CD4-positive, alpha-beta T cell (primary cell): Measurements from ENCODE around the gene DNAH2. TPM values are rescaled to one million over a fixed set of nuclear protein-coding genes. Genes with fewer than 3 reads are reported as not detected.

Source experiments
- ATAC-seq: fragments of 200-7000 bp; cut with Tn5 transposase; one replicate; pipeline ENCODE4 v1.10.0; 2022; ENCODE audit warnings: mild to moderate bottlenecking; ENCODE audit not compliant: poor library complexity
- CTCF ChIA-PET: fragments of 350-600 bp; sonication (Branson Sonifier 250); formaldehyde crosslinking; loops from one replicate; lab custom pipeline; 2021; ENCODE audit warnings: antibody characterized with exemption, inconsistent platforms; lab: Charles Lee
- POLR2A ChIA-PET: fragments of 350-600 bp; sonication (Branson Sonifier 250); formaldehyde crosslinking; loops from one replicate; lab custom pipeline; 2021; ENCODE audit warnings: antibody characterized with exemption, inconsistent platforms; lab: Charles Lee
- DNase-seq, 14 experiments: peaks; one replicate each; pipeline ENCODE4 v3.0.0-alpha.2; 2013 to 2020; ENCODE audit warnings: mixed read lengths in 2 of 14
- H3K27ac ChIP-seq, 2 donors: one replicate each; pipeline versions ENCODE4 v1.5.1 to v1.7.0; 2013; ENCODE audit warnings: low read length in 2 of 2, low read depth in 1 of 2, mild to moderate bottlenecking in 1 of 2
- H3K27me3 ChIP-seq, 2 experiments: 1 replicate in 1 of 2; 2 replicates in 1 of 2; pipeline versions ENCODE4 v1.6.1 to v1.7.0; 2013; ENCODE audit warnings: low read length in 2 of 2, control low read depth in 1 of 2, mild to moderate bottlenecking in 1 of 2, moderate library complexity in 1 of 2; ENCODE audit not compliant: insufficient read depth in 2 of 2, control insufficient read depth in 1 of 2
- H3K36me3 ChIP-seq: one replicate; pipeline ENCODE4 v1.6.1; 2013; ENCODE audit warnings: low read length, control low read depth; ENCODE audit not compliant: insufficient read depth
- H3K4me1 ChIP-seq: one replicate; pipeline ENCODE4 v1.6.1; 2013; ENCODE audit warnings: low read length, control low read depth; ENCODE audit not compliant: insufficient read depth
- H3K4me3 ChIP-seq: one replicate; pipeline ENCODE4 v1.5.1; 2013; ENCODE audit warnings: mild to moderate bottlenecking, low read length, moderate library complexity
- H3K9me3 ChIP-seq, 2 experiments: 1 replicate in 1 of 2; 2 replicates in 1 of 2; pipeline versions ENCODE4 v1.6.1 to v1.7.0; 2013; ENCODE audit warnings: low read length in 2 of 2, mild to moderate bottlenecking in 2 of 2, control low read depth in 1 of 2, moderate library complexity in 1 of 2; ENCODE audit not compliant: control insufficient read depth in 1 of 2, insufficient read depth in 1 of 2
- H3K27ac Mint-ChIP-seq: one replicate; pipeline ENCODE4 v1.8.0; 2020; ENCODE audit warnings: mixed read lengths
- H3K27me3 Mint-ChIP-seq: one replicate; pipeline ENCODE4 v1.8.0; 2021; ENCODE audit warnings: mixed read lengths
- H3K36me3 Mint-ChIP-seq: one replicate; pipeline ENCODE4 v1.8.0; 2021; ENCODE audit warnings: low read depth, mixed read lengths
- H3K4me1 Mint-ChIP-seq: one replicate; pipeline ENCODE4 v1.8.0; 2021; ENCODE audit warnings: low read depth, mixed read lengths
- H3K4me3 Mint-ChIP-seq: one replicate; pipeline ENCODE4 v1.8.0; 2020; ENCODE audit warnings: mild to moderate bottlenecking, mixed read lengths
- H3K9me3 Mint-ChIP-seq: one replicate; pipeline ENCODE4 v1.8.0; 2020; ENCODE audit warnings: mixed read lengths
- intact Hi-C, 2 experiments: fragments of 100-400 bp; cut with DNase I in 1 of 2; cut with micrococcal nuclease in 1 of 2; formaldehyde crosslinking; loops; one replicate each; pipeline versions ENCODE4 v1.15.1 to v1.9.0; 2023 to 2025; cut with DNase I, micrococcal nuclease
- total RNA-seq, 174 experiments: library from RNA in 2 of 174; stranded (reverse) in 2 of 174; gene quantifications; one replicate each; pipeline ENCODE4 v1.2.3 and lab custom pipeline; 2021 to 2026
- TF ChIP-seq, protein P1 (sequence below): fragments of 200-600 bp; IDR thresholded peaks from one replicate; pipeline ENCODE4 v1.8.0; 2022; ENCODE audit warnings: antibody characterized with exemption, mild to moderate bottlenecking

Gene DNAH2
- total RNA-seq, 2 experiments from 2014 or later, result not detected

DNA sequence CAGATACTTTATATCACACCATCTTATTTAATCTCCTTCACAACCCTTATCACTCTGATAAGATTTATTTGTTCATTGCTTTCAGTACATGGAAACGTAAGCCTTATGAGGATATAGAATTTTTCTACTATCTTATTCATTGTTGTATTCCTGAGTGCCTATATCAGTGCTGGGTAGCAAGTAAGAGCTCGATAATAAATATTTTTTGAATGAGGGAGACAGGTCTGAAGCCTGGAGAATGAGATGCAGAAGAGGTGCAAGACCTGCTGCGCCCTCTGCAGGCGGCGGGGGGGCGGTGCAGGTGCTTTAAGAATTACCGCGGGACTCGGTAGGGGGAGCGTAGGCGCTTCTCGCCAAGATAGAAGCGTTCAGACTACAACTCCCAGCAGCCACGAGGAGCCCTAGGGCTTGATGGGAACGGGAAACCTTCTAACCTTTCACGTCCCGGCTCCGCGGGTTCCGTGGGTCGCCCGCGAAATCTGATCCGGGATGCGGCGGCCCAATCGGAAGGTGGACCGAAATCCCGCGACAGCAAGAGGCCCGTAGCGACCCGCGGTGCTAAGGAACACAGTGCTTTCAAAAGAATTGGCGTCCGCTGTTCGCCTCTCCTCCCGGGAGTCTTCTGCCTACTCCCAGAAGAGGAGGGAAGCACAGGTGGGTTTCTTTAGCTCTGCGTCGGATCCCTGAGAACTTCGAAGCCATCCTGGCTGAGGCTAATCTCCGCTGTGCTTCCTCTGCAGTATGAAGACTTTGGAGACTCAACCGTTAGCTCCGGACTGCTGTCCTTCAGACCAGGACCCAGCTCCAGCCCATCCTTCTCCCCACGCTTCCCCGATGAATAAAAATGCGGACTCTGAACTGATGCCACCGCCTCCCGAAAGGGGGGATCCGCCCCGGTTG is 29.4 kb upstream of the DNAH2 start, which contains the start of gene WRAP53:
Gene WRAP53, plus strand, starts transcription at position 570 of the 900 bp plus-strand sequence. Its CDS starts 172 bp downstream, at position 742.
- Histone ChIP-seq H3K4me1 (peaks cover 38% of the 10 kb centered on the region), H3K36me3 (no peaks in the 10 kb centered on the region), H3K4me3 (peak within 1 kb of the TSS; percentile 72), H3K27ac (peak within 1 kb of the TSS; percentile 96 to 98), H3K27me3 (no peaks in the 10 kb centered on the region), H3K9me3 (no peaks in the 10 kb centered on the region)
- H3K27me3 Mint-ChIP-seq, result peaks cover 7% of the 10 kb centered on the region
- H3K4me3 Mint-ChIP-seq, result peak within 1 kb of the TSS; percentile 99
- ATAC-seq (peak; percentile 75), DNase-seq (peak; percentile 93 to 98 (median 95))
- peaks cover 46% of the 10 kb centered on the region for H3K4me1 Mint-ChIP-seq
- no peaks in the 10 kb centered on the region for H3K9me3 Mint-ChIP-seq
- TF ChIP-seq, protein P1, sequence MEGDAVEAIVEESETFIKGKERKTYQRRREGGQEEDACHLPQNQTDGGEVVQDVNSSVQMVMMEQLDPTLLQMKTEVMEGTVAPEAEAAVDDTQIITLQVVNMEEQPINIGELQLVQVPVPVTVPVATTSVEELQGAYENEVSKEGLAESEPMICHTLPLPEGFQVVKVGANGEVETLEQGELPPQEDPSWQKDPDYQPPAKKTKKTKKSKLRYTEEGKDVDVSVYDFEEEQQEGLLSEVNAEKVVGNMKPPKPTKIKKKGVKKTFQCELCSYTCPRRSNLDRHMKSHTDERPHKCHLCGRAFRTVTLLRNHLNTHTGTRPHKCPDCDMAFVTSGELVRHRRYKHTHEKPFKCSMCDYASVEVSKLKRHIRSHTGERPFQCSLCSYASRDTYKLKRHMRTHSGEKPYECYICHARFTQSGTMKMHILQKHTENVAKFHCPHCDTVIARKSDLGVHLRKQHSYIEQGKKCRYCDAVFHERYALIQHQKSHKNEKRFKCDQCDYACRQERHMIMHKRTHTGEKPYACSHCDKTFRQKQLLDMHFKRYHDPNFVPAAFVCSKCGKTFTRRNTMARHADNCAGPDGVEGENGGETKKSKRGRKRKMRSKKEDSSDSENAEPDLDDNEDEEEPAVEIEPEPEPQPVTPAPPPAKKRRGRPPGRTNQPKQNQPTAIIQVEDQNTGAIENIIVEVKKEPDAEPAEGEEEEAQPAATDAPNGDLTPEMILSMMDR, result peak; percentile 100
- peak within 1 kb of the TSS; percentile 100 for H3K27ac Mint-ChIP-seq
- intact Hi-C loops, result loop anchor here (2.0 to 10.0 kb wide), 13 partner anchors 36 to 651 kb away; partner anchors contain the start of genes ATP1B2 (in 1 of the 2), ELP5 (in 1 of the 2), FXR2 (in 1 of the 2) and GPS2 (in 1 of the 2)
- POLR2A ChIA-PET, result interaction anchor here (0.6 to 5.6 kb wide), 63 partner anchors 13 to 689 kb away, joined by 3 to 158 read pairs (median 8); partner anchors contain the start of genes ACAP1, ATP1B2, CD68 and CNTROB
- H3K36me3 Mint-ChIP-seq, result peaks cover 38% of the 10 kb centered on the region
- CTCF ChIA-PET, result interaction anchor here (0.6 to 4.2 kb wide), 37 partner anchors 9 to 689 kb away, joined by 3 to 29 read pairs (median 4); partner anchors contain the start of genes ATP1B2, CNTROB, FXR2 and MPDU1

DNA sequence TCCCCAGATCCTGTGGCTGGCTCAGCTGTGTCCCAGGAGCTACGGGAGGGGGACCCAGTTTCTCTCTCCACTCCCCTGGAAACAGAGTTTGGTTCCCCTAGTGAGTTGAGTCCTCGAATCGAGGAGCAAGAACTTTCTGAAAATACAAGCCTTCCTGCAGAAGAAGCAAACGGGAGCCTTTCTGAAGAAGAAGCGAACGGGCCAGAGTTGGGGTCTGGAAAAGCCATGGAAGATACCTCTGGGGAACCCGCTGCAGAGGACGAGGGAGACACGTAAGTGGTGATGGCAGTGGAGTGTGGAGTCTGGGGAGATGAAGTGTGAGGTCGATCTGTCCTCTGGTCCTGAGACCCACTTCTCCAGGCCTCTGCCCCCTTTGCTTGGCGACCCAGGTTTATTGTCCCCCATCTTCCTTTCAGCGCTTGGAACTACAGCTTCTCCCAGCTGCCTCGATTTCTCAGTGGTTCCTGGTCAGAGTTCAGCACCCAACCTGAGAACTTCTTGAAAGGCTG is 28.7 kb upstream of the DNAH2 start:
- peak overlapping the region; percentile 72 for H3K4me3 ChIP-seq
- H3K27me3 ChIP-seq, result no peaks in the 10 kb centered on the region
- no peak overlapping the region for H3K27ac ChIP-seq
- ChIA-PET CTCF (interaction anchor here (1.1 to 3.7 kb wide), 9 partner anchors 38 to 353 kb away, joined by 3 to 29 read pairs (median 17); partner anchors contain the start of genes ATP1B2, FXR2, MPDU1 and SENP3), POLR2A (interaction anchor here (0.7 to 5.6 kb wide), 17 partner anchors 32 to 643 kb away, joined by 3 to 158 read pairs (median 25); partner anchors contain the start of genes ATP1B2, FXR2, KDM6B and MPDU1)
- H3K36me3 ChIP-seq, result no peaks in the 10 kb centered on the region
- TF ChIP-seq, protein P1, result no peak
- ATAC-seq, result no peak
- Mint-ChIP-seq H3K27me3 (peaks cover 7% of the 10 kb centered on the region), H3K27ac (peak overlapping the region; percentile 52), H3K9me3 (no peaks in the 10 kb centered on the region), H3K4me1 (peaks cover 43% of the 10 kb centered on the region), H3K4me3 (peak overlapping the region; percentile 99), H3K36me3 (peaks cover 42% of the 10 kb centered on the region)
- H3K4me1 ChIP-seq, result peaks cover 34% of the 10 kb centered on the region
- intact Hi-C loops, result loop anchor here (5.0 to 10.0 kb wide), 9 partner anchors 37 to 652 kb away; partner anchors contain the start of genes ATP1B2 (in 1 of the 2), GPS2 (in 1 of the 2), MPDU1 (in 1 of the 2) and SHBG (in 1 of the 2)
- no peak for DNase-seq
- H3K9me3 ChIP-seq, result no peaks in the 10 kb centered on the region

DNA sequence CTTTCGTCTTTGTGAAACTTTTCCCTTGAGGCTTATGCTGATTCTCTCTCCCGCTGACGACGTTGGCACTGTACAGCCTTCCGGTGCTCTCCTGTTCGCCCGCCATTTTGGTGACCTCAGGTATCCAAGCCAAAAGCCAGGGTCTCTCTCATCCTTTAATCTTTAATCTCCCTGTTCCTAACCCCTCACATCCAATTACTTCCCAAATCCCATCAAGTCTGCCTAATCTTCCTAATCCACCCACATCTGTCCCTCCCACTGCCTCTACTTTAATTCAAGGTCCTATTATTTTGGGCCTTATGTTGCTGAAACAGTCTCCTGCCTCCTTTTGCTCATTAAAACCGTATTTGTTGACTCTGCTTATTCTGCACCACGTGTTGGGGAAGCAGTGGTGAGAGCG is 22.0 kb upstream of the DNAH2 start:
- POLR2A ChIA-PET, result no interaction called here

More for the DNA sequence above, 22.0 kb upstream of the DNAH2 start:
- H3K9me3 Mint-ChIP-seq, result no peaks in the 10 kb centered on the region
- H3K4me1 Mint-ChIP-seq, result no peaks in the 10 kb centered on the region
- no peak for DNase-seq
- H3K4me3 ChIP-seq, result no peak overlapping the region
- H3K36me3 ChIP-seq, result peaks cover 7% of the 10 kb centered on the region
- H3K36me3 Mint-ChIP-seq, result peaks cover 41% of the 10 kb centered on the region
- TF ChIP-seq, protein P1, result no peak
- no peak for ATAC-seq
- intact Hi-C loops, result no loop called here
- H3K27me3 ChIP-seq, result no peaks in the 10 kb centered on the region
- no peak overlapping the region for H3K27ac Mint-ChIP-seq
- CTCF ChIA-PET, result no interaction called here
- H3K27ac ChIP-seq, result no peak overlapping the region
- H3K9me3 ChIP-seq, result no peaks in the 10 kb centered on the region
- no peaks in the 10 kb centered on the region for H3K4me1 ChIP-seq
- H3K27me3 Mint-ChIP-seq, result peaks cover 2% of the 10 kb centered on the region
- H3K4me3 Mint-ChIP-seq, result no peak overlapping the region
